ENCODE measurements around the gene RPS6KA5.

The RPS6KA5 gene

DNA sequence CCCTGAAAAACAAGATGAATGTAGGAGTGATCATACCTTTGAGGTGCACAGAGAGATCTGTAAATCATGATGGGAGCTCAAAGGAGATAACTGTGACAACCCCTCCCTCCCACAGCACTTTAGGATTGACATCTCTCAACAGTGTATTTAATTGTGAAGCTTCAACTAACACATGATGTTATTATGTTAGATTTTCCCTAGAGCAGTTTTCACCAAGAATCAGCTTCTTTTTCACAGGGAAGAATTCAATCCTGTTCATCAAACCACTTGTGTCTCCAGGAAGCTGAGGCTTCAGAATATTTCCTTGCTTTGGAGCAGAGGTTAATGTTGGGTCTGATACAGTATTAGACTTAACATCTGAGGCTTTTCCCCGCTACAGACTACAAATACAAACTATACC lies 11.8 kb downstream of the RPS6KA5 start (continued):
- no peak for TF ChIP-seq PPARA (CRISPR knock-in tag; IDR thresholded peaks at IDR 0.05; ENCODE audit: borderline replicate concordance)
- TF ChIP-seq, protein P1, sequence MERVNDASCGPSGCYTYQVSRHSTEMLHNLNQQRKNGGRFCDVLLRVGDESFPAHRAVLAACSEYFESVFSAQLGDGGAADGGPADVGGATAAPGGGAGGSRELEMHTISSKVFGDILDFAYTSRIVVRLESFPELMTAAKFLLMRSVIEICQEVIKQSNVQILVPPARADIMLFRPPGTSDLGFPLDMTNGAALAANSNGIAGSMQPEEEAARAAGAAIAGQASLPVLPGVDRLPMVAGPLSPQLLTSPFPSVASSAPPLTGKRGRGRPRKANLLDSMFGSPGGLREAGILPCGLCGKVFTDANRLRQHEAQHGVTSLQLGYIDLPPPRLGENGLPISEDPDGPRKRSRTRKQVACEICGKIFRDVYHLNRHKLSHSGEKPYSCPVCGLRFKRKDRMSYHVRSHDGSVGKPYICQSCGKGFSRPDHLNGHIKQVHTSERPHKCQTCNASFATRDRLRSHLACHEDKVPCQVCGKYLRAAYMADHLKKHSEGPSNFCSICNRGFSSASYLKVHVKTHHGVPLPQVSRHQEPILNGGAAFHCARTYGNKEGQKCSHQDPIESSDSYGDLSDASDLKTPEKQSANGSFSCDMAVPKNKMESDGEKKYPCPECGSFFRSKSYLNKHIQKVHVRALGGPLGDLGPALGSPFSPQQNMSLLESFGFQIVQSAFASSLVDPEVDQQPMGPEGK (CRISPR knock-in tag; IDR thresholded peaks at IDR 0.05; ENCODE audit: borderline replicate concordance): no peak

DNA sequence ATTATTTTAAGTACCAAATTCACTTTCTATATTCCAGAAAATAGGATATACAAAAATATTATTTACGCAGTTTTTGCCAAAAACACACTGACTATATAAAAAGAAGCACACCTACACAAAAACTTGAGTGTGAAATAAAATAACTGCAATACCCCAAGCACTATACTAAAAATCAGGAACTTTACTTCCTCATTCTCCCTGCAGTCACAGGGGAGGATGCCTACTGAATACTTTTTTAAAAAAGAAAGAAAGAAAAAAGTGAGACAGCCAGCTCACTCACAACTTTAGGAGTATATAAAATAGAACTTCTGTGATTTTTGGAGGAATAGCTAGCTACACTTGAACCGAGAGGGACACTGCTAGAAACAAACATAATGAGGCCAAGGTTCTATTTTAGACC lies 12.2 kb downstream of the RPS6KA5 start:
- no peak for ATAC-seq
- no peak for TF ChIP-seq CSRNP3 (CRISPR knock-in tag; IDR thresholded peaks at IDR 0.05)
- no peak for TF ChIP-seq TOX (CRISPR knock-in tag; IDR thresholded peaks at IDR 0.05; ENCODE audit: borderline replicate concordance)
- no peak for TF ChIP-seq ZC3H10 (CRISPR knock-in tag; IDR thresholded peaks at IDR 0.05)
- no peak for TF ChIP-seq OSR1 (CRISPR knock-in tag; IDR thresholded peaks at IDR 0.05)

GRCh38 chr14:91047174-91047753 lies 13.2 kb downstream of the RPS6KA5 start:
- no peak for TF ChIP-seq RARB (CRISPR knock-in tag; IDR thresholded peaks at IDR 0.05)
- no peak for TF ChIP-seq ZFP3 (CRISPR knock-in tag; IDR thresholded peaks at IDR 0.05)
- TF ChIP-seq, protein P2, sequence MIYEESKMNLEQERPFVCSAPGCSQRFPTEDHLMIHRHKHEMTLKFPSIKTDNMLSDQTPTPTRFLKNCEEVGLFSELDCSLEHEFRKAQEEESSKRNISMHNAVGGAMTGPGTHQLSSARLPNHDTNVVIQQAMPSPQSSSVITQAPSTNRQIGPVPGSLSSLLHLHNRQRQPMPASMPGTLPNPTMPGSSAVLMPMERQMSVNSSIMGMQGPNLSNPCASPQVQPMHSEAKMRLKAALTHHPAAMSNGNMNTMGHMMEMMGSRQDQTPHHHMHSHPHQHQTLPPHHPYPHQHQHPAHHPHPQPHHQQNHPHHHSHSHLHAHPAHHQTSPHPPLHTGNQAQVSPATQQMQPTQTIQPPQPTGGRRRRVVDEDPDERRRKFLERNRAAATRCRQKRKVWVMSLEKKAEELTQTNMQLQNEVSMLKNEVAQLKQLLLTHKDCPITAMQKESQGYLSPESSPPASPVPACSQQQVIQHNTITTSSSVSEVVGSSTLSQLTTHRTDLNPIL (CRISPR knock-in tag; IDR thresholded peaks at IDR 0.05; ENCODE audit: low read depth): no peak
- no peak for TF ChIP-seq GLIS3 (CRISPR knock-in tag; IDR thresholded peaks at IDR 0.05)
- no peak for TF ChIP-seq TSHZ2 (CRISPR knock-in tag; IDR thresholded peaks at IDR 0.05)
- no peak for TF ChIP-seq PPARA (CRISPR knock-in tag; IDR thresholded peaks at IDR 0.05; ENCODE audit: borderline replicate concordance)
- TF ChIP-seq TOX (CRISPR knock-in tag; IDR thresholded peaks at IDR 0.05; ENCODE audit: borderline replicate concordance): no peak
- no peak for TF ChIP-seq ARNTL (CRISPR knock-in tag; IDR thresholded peaks at IDR 0.05; ENCODE audit: borderline replicate concordance, low read depth)
- TF ChIP-seq OSR1 (CRISPR knock-in tag; IDR thresholded peaks at IDR 0.05): no peak
- TF ChIP-seq ZNF70 (CRISPR knock-in tag; IDR thresholded peaks at IDR 0.05): no peak
- TF ChIP-seq, protein P1 (CRISPR knock-in tag; IDR thresholded peaks at IDR 0.05; ENCODE audit: borderline replicate concordance): no peak
- TF ChIP-seq ZNF565 (CRISPR knock-in tag; conservative IDR thresholded peaks at IDR 0.05; ENCODE audit: low read depth): no peak
- no peak for TF ChIP-seq ZFP30 (CRISPR knock-in tag; IDR thresholded peaks at IDR 0.05)
- TF ChIP-seq TCF4 (CRISPR knock-in tag; IDR thresholded peaks at IDR 0.05; ENCODE audit: borderline replicate concordance): no peak
- no peak for ATAC-seq

DNA sequence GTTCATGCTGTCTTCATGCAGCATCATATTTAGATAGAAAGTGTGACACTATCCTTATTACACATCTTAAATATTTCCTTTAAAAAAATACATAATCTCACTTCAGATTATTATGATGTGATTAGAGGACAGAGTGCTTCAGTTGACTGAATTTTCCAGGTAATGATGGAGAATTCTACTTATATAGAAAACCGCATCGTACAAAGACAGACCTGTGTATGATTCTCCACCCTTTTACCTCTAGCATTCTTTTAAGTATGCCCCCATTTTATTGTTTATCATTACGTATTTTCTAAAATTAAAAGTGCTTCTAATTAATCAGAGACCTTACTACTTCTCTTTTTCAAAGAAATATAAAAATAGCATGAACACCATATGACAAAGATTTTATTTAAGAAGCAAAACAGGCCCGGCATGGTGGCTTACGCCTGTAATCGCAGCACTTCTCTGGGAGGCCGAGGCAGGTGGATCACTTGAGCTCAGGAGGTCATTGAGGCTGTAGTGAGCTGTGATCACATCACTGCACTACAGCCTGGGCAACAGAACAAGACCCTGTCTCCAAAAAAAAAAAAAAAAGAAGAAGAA lies 13.9 kb downstream of the RPS6KA5 start:
- TF ChIP-seq TSHZ2 (CRISPR knock-in tag; IDR thresholded peaks at IDR 0.05) (no peak), BACH2 (CRISPR knock-in tag; IDR thresholded peaks at IDR 0.05; ENCODE audit: borderline replicate concordance) (no peak), ZNF8 (CRISPR knock-in tag; IDR thresholded peaks at IDR 0.05) (no peak), ZNF565 (CRISPR knock-in tag; conservative IDR thresholded peaks at IDR 0.05; ENCODE audit: low read depth) (no peak), ESRRG (CRISPR knock-in tag; IDR thresholded peaks at IDR 0.05) (no peak), PPARA (CRISPR knock-in tag; IDR thresholded peaks at IDR 0.05; ENCODE audit: borderline replicate concordance) (no peak), GLIS3 (CRISPR knock-in tag; IDR thresholded peaks at IDR 0.05) (no peak)
- no peak for ATAC-seq
